COR-L47 (cell line): Measurements from ENCODE around the gene DDR1.
"Not testable (repeated sequence)": the region's sequence is repeated elsewhere in the genome, so short reads cannot be mapped to it uniquely, and the experiment has no call there.

Experiments used
- DNase-seq: peaks from one replicate; lab custom pipeline; 2025; lab: John Stamatoyannopoulos, UW

Gene DDR1

GRCh38 chr6:30894381-30894780, 10.1 kb downstream of the DDR1 start:
- no peak for DNase-seq

- DNase-seq = no peak
These were observed 10.6 kb downstream of the DDR1 start for GRCh38 chr6:30894935-30895334.

DNA sequence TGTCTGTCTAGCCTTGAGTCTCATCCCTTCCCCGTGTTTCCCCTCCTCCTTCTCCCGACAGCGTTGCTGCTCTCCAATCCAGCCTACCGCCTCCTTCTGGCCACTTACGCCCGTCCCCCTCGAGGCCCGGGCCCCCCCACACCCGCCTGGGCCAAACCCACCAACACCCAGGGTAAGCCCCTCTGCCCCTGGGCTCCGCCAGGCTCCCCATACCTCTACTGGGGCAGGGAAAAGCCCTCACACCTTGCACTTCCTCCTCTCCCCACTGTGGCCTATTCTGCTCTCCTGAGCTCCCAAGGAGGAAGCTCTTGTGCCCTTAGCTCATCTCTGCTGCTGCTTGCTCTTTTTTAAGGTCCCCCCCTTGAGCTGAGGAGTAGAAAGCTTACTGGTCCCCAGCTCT, 11.0 kb downstream of the DDR1 start:
- DNase-seq = no peak

GRCh38 chr6:30896541-30896940, 12.2 kb downstream of the DDR1 start:
- no peak for DNase-seq

- no peak for DNase-seq
These were observed 13.6 kb downstream of the DDR1 start for GRCh38 chr6:30897882-30898281.

DNA sequence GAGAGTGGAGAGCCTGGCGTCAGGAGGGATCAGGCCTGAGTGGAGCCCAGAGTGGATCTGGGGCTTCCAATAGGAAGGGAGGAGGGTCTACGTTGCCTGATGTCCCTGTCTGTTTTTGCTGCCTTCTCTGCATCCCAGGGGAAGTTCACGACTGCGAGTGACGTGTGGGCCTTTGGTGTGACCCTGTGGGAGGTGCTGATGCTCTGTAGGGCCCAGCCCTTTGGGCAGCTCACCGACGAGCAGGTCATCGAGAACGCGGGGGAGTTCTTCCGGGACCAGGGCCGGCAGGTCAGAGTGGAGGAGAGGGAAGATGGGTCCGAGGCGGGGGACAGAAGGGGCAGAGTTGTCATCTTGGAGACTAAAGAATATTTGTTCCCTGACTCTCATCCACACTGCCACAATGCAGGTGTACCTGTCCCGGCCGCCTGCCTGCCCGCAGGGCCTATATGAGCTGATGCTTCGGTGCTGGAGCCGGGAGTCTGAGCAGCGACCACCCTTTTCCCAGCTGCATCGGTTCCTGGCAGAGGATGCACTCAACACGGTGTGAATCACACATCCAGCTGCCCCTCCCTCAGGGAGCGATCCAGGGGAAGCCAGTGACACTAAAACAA, 14.5 kb downstream of the DDR1 start:
- no peak for DNase-seq

DNA sequence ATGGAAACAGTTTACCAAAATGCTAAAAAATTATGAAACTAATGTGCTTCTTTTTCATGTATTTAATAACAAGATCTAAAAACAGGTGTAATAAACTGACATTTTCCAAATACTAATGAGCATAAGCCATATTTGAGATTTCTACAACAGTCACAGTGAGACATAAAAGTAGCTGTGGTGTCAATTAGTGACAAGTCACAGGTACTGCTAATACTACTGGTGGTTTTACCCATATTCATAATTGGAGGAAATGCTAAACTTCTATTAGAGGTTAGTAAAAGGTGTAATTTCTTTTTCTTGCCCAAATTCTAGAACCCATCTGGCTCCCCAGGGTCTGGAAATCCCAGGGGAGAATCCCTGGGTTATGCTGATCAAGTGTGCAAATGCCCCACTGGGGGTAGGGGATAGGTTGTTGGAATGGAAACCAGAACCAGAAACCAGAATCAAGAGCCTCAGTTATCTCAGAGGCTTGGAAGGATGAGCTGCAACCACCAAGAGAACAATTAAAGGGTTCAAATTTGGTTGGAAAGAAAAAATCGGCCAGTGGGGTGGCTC, 16.6 kb downstream of the DDR1 start:
- no peak for DNase-seq

DNA sequence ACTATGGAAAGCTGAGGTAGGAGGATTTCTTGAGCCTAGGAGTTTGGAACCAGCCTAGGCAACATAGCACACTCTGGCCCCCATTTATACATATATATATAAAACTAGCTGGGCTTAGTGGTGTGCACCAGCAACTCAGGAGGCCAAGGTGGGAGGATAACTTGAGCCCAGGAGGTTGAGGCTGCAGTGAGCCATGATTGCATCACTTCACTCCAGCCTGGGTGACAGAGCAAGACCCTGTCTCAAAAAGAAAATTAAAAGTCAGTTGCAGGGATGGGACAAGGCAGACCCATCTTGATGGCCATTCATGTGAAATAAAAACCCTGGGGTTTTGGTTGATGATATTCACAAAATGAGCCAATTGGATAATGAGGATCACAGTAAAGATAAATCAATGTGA, 17.1 kb downstream of the DDR1 start:
- DNase-seq = no peak

- not testable (repeated sequence) for DNase-seq
These were observed 17.9 kb downstream of the DDR1 start for GRCh38 chr6:30902196-30902595.

DNA sequence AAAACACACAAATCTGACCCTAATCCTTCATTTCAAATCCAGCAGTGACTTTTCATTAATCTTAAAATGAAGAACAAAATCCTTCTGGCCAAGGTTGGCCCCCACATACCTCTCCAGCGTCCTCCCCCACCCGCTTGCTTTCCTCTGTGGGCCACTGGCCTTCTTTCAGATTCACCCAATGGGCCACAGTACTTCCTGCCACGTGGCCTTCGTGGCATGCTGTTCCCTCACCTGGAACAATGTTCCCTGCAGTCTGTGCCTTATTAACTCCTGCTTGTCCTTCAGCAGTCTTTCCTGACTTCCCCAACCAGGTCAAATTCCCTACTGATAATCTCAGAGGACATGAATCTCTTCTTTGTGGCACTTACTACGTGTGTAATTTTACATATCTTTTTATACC, 18.4 kb downstream of the DDR1 start:
- DNase-seq = no peak

- no peak for DNase-seq
These were observed 18.9 kb downstream of the DDR1 start for GRCh38 chr6:30903236-30903635.

GRCh38 chr6:30907290-30907757, 23.0 kb downstream of the DDR1 start:
- not testable (repeated sequence) for DNase-seq

GRCh38 chr6:30907758-30908591, 23.7 kb downstream of the DDR1 start, which contains the start of gene GTF2H4:
Gene GTF2H4, plus strand, starts transcription at chr6:30908207.
- DNase-seq = peak; percentile 97

DNA sequence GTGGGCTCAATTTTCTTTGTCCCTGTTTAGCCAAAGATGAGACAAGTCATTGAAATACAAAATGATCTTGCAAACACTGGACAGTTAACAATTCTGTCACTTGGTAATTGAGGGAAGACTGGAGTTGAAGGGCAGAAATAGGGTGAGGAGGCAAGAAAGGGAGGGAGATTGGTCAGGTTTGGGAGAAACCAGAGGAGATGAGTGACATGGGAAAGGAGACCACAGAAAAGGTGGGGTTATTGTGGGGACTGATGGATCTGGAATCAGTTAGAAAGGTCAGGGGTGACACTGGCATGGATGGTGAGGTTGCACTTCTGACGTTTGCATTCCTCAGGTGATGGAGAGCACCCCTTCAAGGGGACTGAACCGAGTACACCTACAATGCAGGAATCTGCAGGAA, 24.4 kb downstream of the DDR1 start:
- DNase-seq = no peak

DNA sequence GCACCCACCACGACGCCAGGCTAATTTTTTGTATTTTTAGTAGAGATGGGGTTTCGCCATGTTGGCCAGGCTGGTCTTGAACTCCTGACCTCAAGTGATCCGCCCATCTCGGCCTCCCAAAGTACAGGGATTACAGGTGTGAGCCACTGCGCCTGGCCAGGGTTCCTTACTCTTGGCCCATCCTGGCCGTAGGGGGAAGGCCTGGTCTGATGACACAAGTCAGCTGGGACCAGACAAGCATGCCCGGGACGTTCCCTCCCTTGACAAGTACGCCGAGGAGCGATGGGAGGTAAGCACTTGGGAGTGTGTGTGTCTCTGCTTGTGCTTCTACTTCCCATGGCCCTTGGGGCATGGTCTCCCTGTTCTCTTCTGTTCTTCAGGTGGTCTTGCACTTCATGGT, 26.2 kb downstream of the DDR1 start:
- not testable (repeated sequence) for DNase-seq

DNA sequence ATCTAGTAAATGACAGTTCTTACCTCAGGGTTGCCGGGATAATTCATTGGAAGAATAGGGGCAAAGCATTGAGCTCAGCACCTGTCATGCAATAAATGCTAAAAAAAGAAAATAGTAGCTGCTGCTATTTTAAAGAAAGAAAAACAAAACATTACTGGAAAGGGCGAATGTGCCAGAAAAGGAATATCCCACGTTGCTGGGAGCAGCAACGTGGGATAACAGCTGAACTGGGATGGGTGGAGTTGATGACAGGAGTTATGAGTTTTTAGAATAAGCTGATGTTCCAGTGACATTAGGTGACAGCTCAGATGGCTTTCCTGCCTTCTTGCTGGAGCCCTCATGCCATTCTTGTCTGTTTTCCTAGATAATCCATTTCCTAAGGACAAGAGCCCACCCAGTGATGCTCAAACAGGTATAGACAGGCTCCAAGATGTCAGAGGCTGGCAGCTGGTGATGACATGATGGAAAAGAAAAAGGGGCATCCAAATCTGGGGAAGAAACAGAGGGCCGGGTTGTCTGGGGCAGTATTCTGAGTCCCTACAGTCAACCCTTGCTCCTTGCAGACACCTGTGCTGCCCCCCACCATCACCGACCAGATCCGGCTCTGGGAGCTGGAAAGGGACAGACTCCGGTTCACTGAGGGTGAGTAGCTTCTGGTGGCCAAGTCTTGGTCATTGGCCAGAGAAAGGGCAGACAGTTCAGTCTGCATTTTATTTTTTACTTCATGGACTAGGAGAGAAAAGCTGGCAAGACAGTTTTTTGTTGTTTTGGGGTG, 28.6 kb downstream of the DDR1 start:
- DNase-seq = no peak

- no peak for DNase-seq
These were observed 29.4 kb downstream of the DDR1 start for GRCh38 chr6:30913721-30914075.

DNA sequence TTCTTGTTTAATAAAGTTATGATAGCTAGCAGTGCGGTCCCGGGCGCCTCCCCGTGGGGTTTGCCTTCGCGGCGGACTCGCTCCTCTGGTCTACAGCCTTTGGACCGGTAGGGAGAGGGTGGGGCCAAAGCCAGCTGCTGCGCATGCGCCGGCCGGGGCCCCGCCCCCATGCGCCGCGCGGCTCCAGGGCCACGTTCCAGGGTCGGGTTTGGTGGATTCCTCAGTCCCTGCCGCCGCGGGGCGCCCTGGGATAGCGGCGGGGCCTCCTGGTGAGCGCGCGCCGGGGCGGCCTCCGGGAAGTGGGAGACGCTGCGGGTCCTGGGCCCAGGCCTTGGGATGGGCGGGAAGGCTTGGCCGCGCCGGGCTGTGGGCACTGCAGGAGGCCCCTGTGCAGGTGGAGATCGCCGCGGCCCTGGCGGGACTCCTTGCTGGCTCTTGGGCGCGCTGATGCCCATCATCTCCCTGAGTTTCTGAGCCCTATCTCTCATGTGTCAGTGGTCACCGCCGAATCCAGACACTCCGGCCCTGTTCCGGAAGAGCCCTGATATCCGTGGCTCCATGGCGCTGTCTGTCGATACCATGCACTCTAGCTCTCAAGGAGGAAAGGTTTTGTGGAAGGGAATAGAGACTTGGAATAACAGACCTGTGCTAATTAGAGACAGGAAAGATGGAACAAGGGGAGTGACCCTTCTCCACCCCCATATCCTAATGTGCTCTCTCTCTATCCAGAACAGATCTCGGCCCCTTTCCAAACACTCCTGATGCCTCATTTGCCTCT, 29.9 kb downstream of the DDR1 start, which contains the start of gene VARS2:
VARS2 (plus strand) TSS at position 163 of the 778 bp plus-strand sequence; CDS start at position 762, 599 bp downstream.
- peak; percentile 77 for DNase-seq

GRCh38 chr6:30914854-30915590, 30.7 kb downstream of the DDR1 start:
- DNase-seq = no peak

DNA sequence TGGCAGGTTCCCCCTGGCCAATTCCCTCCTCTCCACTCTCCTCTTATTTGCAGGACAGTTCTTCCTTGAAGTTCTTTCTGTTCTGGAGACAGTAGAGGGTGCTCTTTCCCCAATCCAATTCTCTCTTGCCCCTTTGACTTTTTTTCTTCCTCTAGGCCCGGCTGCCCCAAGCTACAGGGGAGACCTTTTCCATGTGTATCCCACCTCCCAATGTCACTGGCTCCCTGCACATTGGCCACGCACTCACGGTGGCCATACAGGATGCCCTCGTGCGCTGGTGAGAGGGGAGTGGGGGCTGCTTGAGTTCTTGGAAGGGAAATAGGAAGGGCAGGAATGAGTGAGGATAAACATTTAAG, 31.2 kb downstream of the DDR1 start:
- peak; percentile 40 for DNase-seq

DNA sequence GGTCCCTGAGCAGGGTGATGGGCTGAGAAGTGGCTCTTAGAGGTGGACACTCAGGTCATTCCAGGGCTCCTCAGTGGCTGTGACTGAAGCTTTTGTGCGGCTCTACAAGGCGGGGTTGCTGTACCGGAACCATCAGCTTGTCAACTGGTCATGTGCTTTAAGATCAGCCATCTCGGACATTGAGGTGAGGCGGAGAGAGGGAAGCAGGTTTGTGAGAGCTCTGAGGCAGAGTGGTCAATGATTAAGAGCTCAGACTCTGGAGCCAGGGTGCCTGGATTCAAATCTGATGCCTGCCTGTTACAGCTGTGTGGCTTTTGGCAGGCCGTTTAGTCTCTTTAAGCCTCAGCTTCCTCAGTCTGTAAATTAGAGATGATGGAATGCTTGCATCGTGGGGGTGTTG, 32.7 kb downstream of the DDR1 start:
- DNase-seq = no peak
